SK-N-SH (cell line): ENCODE measurements around the gene FSIP1. TPM values are rescaled to one million over a fixed set of nuclear protein-coding genes. Genes with fewer than 3 reads are reported as not detected.

Experiments used
- CTCF ChIA-PET: fragments of 300-600, 350-600 bp; formaldehyde crosslinking; extraction: SDS; loops from one replicate; lab custom pipeline; 2021; lab: Yijun Ruan, JAX
- POLR2A ChIA-PET: fragments of 350-600 bp; sonication (Branson Sonifier 250); formaldehyde crosslinking; extraction: SDS; loops from one replicate; lab custom pipeline; 2020; ENCODE audit warnings: antibody characterized with exemption, inconsistent platforms; lab: Yijun Ruan, JAX
- DNase-seq: peaks from one replicate; pipeline ENCODE4 v3.0.0; 2012
- H2AFZ ChIP-seq: fragments of 200-600 bp; sonication (generic); 2 replicates; pipeline ENCODE4 v1.8.1; 2016; ENCODE audit warnings: antibody characterized with exemption, mild to moderate bottlenecking, low read depth
- H3F3A ChIP-seq: fragments of 200-600 bp; sonication (generic); replicated peaks from 2 replicates; pipeline ENCODE3; 2016; ENCODE audit warnings: antibody characterized with exemption, mild to moderate bottlenecking; ENCODE audit not compliant: insufficient read depth
- H3K27ac ChIP-seq, 2 experiments: fragments of 200-500 bp in 1 of 2; fragments of 200-600 bp in 1 of 2; sonication (Bioruptor generic) in 1 of 2; sonication (generic), shearing (Covaris generic) in 1 of 2; 2 replicates each; pipeline versions ENCODE4 v1.5.1 to v1.6.1; 2014 to 2016; ENCODE audit warnings: low read depth in 2 of 2, inconsistent platforms in 1 of 2, low read length in 1 of 2, mild to moderate bottlenecking in 1 of 2, mixed read lengths in 1 of 2
- H3K27me3 ChIP-seq: fragments of 200-600 bp; sonication (generic), shearing (Covaris generic); 2 replicates; pipeline ENCODE4 v1.6.1; 2016; ENCODE audit warnings: mixed run types; ENCODE audit not compliant: insufficient read depth
- H3K36me3 ChIP-seq, 2 experiments: fragments of 200-500 bp in 1 of 2; fragments of 200-600 bp in 1 of 2; sonication (Bioruptor generic) in 1 of 2; sonication (generic) in 1 of 2; replicated peaks in 1 of 2; 2 replicates each; pipeline versions ENCODE3 to v1.5.1; 2014 to 2016; ENCODE audit warnings: low read length in 1 of 2, mild to moderate bottlenecking in 1 of 2; ENCODE audit not compliant: insufficient read depth in 2 of 2, control insufficient read depth in 1 of 2
- H3K4me1 ChIP-seq, 2 experiments: fragments of 200-500 bp in 1 of 2; fragments of 200-600 bp in 1 of 2; sonication (Bioruptor generic) in 1 of 2; sonication (generic), shearing (Covaris generic) in 1 of 2; 2 replicates each; pipeline versions ENCODE4 v1.5.1 to v1.6.1; 2014 to 2016; ENCODE audit warnings: low read depth in 1 of 2, low read length in 1 of 2, mixed run types in 1 of 2; ENCODE audit not compliant: insufficient read depth in 2 of 2, control insufficient read depth in 1 of 2
- H3K4me2 ChIP-seq: fragments of 200-600 bp; sonication (generic), shearing (Covaris generic); 2 replicates; pipeline ENCODE4 v1.6.1; 2017; ENCODE audit warnings: mixed run types
- H3K4me3 ChIP-seq, 2 experiments: fragments of 200-500 bp in 1 of 2; fragments of 200-600 bp in 1 of 2; sonication (Bioruptor generic) in 1 of 2; sonication (generic), shearing (Covaris generic) in 1 of 2; 2 replicates each; pipeline versions ENCODE4 v1.5.1 to v1.8.1; 2014 to 2016; ENCODE audit warnings: low read depth in 2 of 2, inconsistent platforms in 1 of 2, low read length in 1 of 2, mild to moderate bottlenecking in 1 of 2, mixed read lengths in 1 of 2, moderate library complexity in 1 of 2
- H3K79me2 ChIP-seq: fragments of 200-600 bp; sonication (generic); 2 replicates; pipeline ENCODE4 v1.8.1; 2017; ENCODE audit warnings: mild to moderate bottlenecking; ENCODE audit not compliant: insufficient read depth
- H3K9ac ChIP-seq: fragments of 200-600 bp; sonication (generic); 2 replicates; pipeline ENCODE4 v1.6.1; 2017; ENCODE audit warnings: mixed run types
- H3K9me2 ChIP-seq: fragments of 200-600 bp; sonication (generic); 2 replicates; pipeline ENCODE4 v1.6.1; 2017; ENCODE audit warnings: mixed run types
- H3K9me3 ChIP-seq: fragments of 200-600 bp; sonication (generic); 2 replicates; pipeline ENCODE4 v1.6.1; 2017; ENCODE audit warnings: mixed run types, mild to moderate bottlenecking, moderate library complexity
- H4K20me1 ChIP-seq: fragments of 200-600 bp; sonication (generic); 2 replicates; pipeline ENCODE4 v1.6.1; 2017; ENCODE audit warnings: mild to moderate bottlenecking, mixed run types; ENCODE audit not compliant: insufficient read depth
- CHD2 ChIP-seq: fragments of 150-350 bp; IDR thresholded peaks from 2 replicates; pipeline ENCODE4 v1.6.1; 2018; ENCODE audit warnings: low read length; ENCODE audit not compliant: partially characterized antibody
- FOSL2 ChIP-seq: IDR thresholded peaks from 2 replicates; pipeline ENCODE4 v1.4.0; 2012; ENCODE audit warnings: low read depth, mild to moderate bottlenecking, moderate library complexity, borderline replicate concordance
- FOXJ3 ChIP-seq: sonication (generic); formaldehyde crosslinking; IDR thresholded peaks from 2 replicates; pipeline ENCODE4 v1.5.1; 2020; ENCODE audit warnings: mild to moderate bottlenecking, missing genetic modification reagents
- FOXM1 ChIP-seq: IDR thresholded peaks from 2 replicates; pipeline ENCODE4 v1.4.0; 2012; ENCODE audit warnings: low read depth, mild to moderate bottlenecking
- GABPA ChIP-seq: IDR thresholded peaks from 2 replicates; pipeline ENCODE4 v1.4.0; 2012; ENCODE audit warnings: low read depth, mild to moderate bottlenecking
- JUND ChIP-seq: IDR thresholded peaks from 2 replicates; pipeline ENCODE4 v1.4.0; 2012
- MAX ChIP-seq: IDR thresholded peaks from 2 replicates; pipeline ENCODE4 v1.4.0; 2012; ENCODE audit warnings: low read depth
- MEF2A ChIP-seq: IDR thresholded peaks from 2 replicates; pipeline ENCODE4 v1.4.0; 2012; ENCODE audit warnings: low read depth, borderline replicate concordance
- MXI1 ChIP-seq: IDR thresholded peaks from 2 replicates; pipeline ENCODE4 v1.6.1; 2012; ENCODE audit warnings: mild to moderate bottlenecking, low read depth, low read length, improper control_type of control experiment
- NFIC ChIP-seq: IDR thresholded peaks from 2 replicates; pipeline ENCODE4 v1.4.0; 2012; ENCODE audit warnings: borderline replicate concordance
- PBX3 ChIP-seq: IDR thresholded peaks from 2 replicates; pipeline ENCODE4; 2012
- POLR2AphosphoS5 ChIP-seq: IDR thresholded peaks from 2 replicates; pipeline ENCODE4 v1.6.1; 2012; ENCODE audit warnings: low read depth, low read length
- RAD21 ChIP-seq: IDR thresholded peaks from 2 replicates; pipeline ENCODE4 v1.6.1; 2012; ENCODE audit warnings: mild to moderate bottlenecking, low read length
- RFX5 ChIP-seq: IDR thresholded peaks from 2 replicates; pipeline ENCODE4 v1.6.1; 2012; ENCODE audit warnings: mild to moderate bottlenecking, improper control_type of control experiment, low read length
- RXRA ChIP-seq: IDR thresholded peaks from 2 replicates; pipeline ENCODE4 v1.4.0; 2012; ENCODE audit warnings: low read depth, mild to moderate bottlenecking, borderline replicate concordance
- TAF1 ChIP-seq: IDR thresholded peaks from 2 replicates; pipeline ENCODE4 v1.6.1; 2012; ENCODE audit warnings: low read depth, mild to moderate bottlenecking, low read length, moderate library complexity, borderline replicate concordance
- TEAD4 ChIP-seq: IDR thresholded peaks from 2 replicates; pipeline ENCODE4 v1.4.0; 2012; ENCODE audit warnings: mild to moderate bottlenecking, borderline replicate concordance; ENCODE audit not compliant: insufficient read depth
- USF2 ChIP-seq: fragments of 150-350 bp; IDR thresholded peaks from 2 replicates; pipeline ENCODE4 v1.6.1; 2017; ENCODE audit warnings: antibody characterized with exemption, low read length, low read depth, borderline replicate concordance
- YY1 ChIP-seq: IDR thresholded peaks from 2 replicates; pipeline ENCODE4 v1.4.0; 2012; ENCODE audit warnings: low read depth, mild to moderate bottlenecking
- WGBS: methylation state at CpG from one replicate; pipeline ENCODE4 v1.1.6; 2017; ENCODE audit warnings: low lambda C conversion rate; 5-methylcytosine and 5-hydroxymethylcytosine counted together
- polyA plus RNA-seq, 3 experiments: library from polyadenylated mRNA; depleted of rRNA; stranded (reverse); fragments of >200 nt; gene quantifications; 2 replicates each; pipeline ENCODE4 v1.2.3, GENCODE V29; 2012
- TF ChIP-seq, protein P1 (sequence below): fragments of 200-600 bp; sonication (generic); IDR thresholded peaks from 2 replicates; pipeline ENCODE4 v1.6.1; 2017; ENCODE audit warnings: antibody characterized with exemption, mild to moderate bottlenecking, moderate library complexity

The FSIP1 gene
- polyA plus RNA-seq, 1 of the 3 experiments (the other 2 are of a cell fraction) = 0.43 TPM

- no peak for DNase-seq
Observed at GRCh38 chr15:39746176-39746575, 36.5 kb downstream of the FSIP1 start.

More at GRCh38 chr15:39746176-39746575, 36.5 kb downstream of the FSIP1 start:
- H4K20me1 ChIP-seq = no peaks in the 10 kb centered on the region
- H3K27ac ChIP-seq = no peak overlapping the region
- H3K27me3 ChIP-seq = no peaks in the 10 kb centered on the region
- POLR2A ChIA-PET = no interaction called here
- CTCF ChIA-PET = interaction anchor here (2.4 kb wide), 1 partner anchor 11 kb away, joined by 18 read pairs; no protein-coding TSS in a partner anchor
- H3K4me2 ChIP-seq = no peak overlapping the region
- H3K9ac ChIP-seq = no peak overlapping the region
- H3K36me3 ChIP-seq = no peaks in the 10 kb centered on the region
- H3K4me1 ChIP-seq = no peaks in the 10 kb centered on the region; a peak in 1 of 4 replicates
- no peak overlapping the region for H2AFZ ChIP-seq
- H3K9me2 ChIP-seq = 0 out of 2 replicates have a peak, but pooled peaks cover 3% of the 10 kb centered on the region
- H3K9me3 ChIP-seq = no peaks in the 10 kb centered on the region
- peaks cover 9% of the 10 kb centered on the region for H3F3A ChIP-seq
- WGBS = 96% methylated on average over 2 of the region's 2 CpGs
- no peaks in the 10 kb centered on the region for H3K79me2 ChIP-seq
- TF ChIP-seq TAF1 = no peak
- no peak for TF ChIP-seq RFX5
- no peak for TF ChIP-seq TEAD4
- TF ChIP-seq JUND = no peak
- TF ChIP-seq CHD2 = no peak
- TF ChIP-seq RAD21 = no peak
- TF ChIP-seq MEF2A = no peak
- TF ChIP-seq, protein P1, sequence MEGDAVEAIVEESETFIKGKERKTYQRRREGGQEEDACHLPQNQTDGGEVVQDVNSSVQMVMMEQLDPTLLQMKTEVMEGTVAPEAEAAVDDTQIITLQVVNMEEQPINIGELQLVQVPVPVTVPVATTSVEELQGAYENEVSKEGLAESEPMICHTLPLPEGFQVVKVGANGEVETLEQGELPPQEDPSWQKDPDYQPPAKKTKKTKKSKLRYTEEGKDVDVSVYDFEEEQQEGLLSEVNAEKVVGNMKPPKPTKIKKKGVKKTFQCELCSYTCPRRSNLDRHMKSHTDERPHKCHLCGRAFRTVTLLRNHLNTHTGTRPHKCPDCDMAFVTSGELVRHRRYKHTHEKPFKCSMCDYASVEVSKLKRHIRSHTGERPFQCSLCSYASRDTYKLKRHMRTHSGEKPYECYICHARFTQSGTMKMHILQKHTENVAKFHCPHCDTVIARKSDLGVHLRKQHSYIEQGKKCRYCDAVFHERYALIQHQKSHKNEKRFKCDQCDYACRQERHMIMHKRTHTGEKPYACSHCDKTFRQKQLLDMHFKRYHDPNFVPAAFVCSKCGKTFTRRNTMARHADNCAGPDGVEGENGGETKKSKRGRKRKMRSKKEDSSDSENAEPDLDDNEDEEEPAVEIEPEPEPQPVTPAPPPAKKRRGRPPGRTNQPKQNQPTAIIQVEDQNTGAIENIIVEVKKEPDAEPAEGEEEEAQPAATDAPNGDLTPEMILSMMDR = no peak
- no peak for TF ChIP-seq MXI1
- no peak for TF ChIP-seq FOXJ3 (CRISPR knock-in tag)
- TF ChIP-seq YY1 = no peak
- TF ChIP-seq NFIC = no peak
- TF ChIP-seq FOXM1 = no peak
- no peak for TF ChIP-seq FOSL2
- TF ChIP-seq PBX3 = no peak
- TF ChIP-seq MAX = no peak
- no peak for TF ChIP-seq POLR2AphosphoS5
- TF ChIP-seq USF2 = no peak
- no peak for TF ChIP-seq GABPA
- no peak for TF ChIP-seq RXRA
- no peak overlapping the region for H3K4me3 ChIP-seq
